PFSK-1 (cell line): ENCODE measurements around the gene MAN2B1.

ENCODE experiments used
- FOXP2 ChIP-seq: optimal IDR thresholded peaks from 2 replicates; pipeline ENCODE3; 2011; ENCODE audit warnings: borderline replicate concordance, control low read depth, inconsistent platforms; ENCODE audit not compliant: insufficient read depth; ENCODE audit errors: extremely low read length, extremely low read depth
- POLR2AphosphoS5 ChIP-seq: IDR thresholded peaks from 2 replicates; pipeline ENCODE4 v1.6.1; 2012; ENCODE audit warnings: low read depth, mild to moderate bottlenecking, control low read depth, low read length, moderate library complexity
- SIN3A ChIP-seq: IDR thresholded peaks from 2 replicates; pipeline ENCODE4 v1.6.1; 2012; ENCODE audit warnings: mild to moderate bottlenecking, low read length, moderate library complexity, borderline replicate concordance; ENCODE audit not compliant: insufficient read depth
- TAF1 ChIP-seq: IDR thresholded peaks from 2 replicates; pipeline ENCODE4 v1.6.1; 2012; ENCODE audit warnings: low read length, control low read depth, borderline replicate concordance; ENCODE audit not compliant: insufficient read depth
- TF ChIP-seq, protein P1 (sequence below), 2 experiments: IDR thresholded peaks; 2 replicates each; pipeline versions ENCODE4 v1.6.1 to v1.8.0; 2011 to 2012; ENCODE audit warnings: low read depth in 2 of 2, low read length in 2 of 2, control low read depth in 1 of 2, inconsistent platforms in 1 of 2, mild to moderate bottlenecking in 1 of 2, moderate library complexity in 1 of 2; ENCODE audit not compliant: insufficient read depth in 1 of 2

Gene MAN2B1

DNA sequence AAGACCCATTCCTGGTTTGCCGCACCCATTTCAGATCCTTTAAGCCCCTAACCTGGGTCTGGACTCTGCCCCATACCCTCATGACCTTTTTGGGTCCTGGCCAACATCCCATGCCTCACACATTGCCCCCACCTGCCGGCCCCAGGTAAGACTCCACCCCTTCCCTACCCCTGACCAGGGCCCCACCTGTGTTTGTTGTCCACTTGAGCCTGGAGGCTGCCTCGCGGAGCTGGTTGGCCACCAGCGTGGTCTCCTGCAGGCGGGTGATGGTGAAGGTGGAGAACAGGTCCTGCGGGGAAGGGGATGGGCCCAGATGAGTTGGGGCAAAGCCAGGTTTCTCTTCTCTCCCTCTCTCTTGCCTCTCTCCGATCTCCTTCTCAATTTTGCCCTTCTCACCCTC, 19.5 kb downstream of the MAN2B1 start:
- TF ChIP-seq, protein P1, sequence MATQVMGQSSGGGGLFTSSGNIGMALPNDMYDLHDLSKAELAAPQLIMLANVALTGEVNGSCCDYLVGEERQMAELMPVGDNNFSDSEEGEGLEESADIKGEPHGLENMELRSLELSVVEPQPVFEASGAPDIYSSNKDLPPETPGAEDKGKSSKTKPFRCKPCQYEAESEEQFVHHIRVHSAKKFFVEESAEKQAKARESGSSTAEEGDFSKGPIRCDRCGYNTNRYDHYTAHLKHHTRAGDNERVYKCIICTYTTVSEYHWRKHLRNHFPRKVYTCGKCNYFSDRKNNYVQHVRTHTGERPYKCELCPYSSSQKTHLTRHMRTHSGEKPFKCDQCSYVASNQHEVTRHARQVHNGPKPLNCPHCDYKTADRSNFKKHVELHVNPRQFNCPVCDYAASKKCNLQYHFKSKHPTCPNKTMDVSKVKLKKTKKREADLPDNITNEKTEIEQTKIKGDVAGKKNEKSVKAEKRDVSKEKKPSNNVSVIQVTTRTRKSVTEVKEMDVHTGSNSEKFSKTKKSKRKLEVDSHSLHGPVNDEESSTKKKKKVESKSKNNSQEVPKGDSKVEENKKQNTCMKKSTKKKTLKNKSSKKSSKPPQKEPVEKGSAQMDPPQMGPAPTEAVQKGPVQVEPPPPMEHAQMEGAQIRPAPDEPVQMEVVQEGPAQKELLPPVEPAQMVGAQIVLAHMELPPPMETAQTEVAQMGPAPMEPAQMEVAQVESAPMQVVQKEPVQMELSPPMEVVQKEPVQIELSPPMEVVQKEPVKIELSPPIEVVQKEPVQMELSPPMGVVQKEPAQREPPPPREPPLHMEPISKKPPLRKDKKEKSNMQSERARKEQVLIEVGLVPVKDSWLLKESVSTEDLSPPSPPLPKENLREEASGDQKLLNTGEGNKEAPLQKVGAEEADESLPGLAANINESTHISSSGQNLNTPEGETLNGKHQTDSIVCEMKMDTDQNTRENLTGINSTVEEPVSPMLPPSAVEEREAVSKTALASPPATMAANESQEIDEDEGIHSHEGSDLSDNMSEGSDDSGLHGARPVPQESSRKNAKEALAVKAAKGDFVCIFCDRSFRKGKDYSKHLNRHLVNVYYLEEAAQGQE (IDR thresholded peaks at IDR 0.05; ENCODE audit: insufficient read depth in 1 of 2, low read depth in 2 of 2, low read length in 2 of 2), result no peak
- TF ChIP-seq POLR2AphosphoS5 (no peak), TAF1 (no peak), SIN3A (no peak), FOXP2 (no peak)

DNA sequence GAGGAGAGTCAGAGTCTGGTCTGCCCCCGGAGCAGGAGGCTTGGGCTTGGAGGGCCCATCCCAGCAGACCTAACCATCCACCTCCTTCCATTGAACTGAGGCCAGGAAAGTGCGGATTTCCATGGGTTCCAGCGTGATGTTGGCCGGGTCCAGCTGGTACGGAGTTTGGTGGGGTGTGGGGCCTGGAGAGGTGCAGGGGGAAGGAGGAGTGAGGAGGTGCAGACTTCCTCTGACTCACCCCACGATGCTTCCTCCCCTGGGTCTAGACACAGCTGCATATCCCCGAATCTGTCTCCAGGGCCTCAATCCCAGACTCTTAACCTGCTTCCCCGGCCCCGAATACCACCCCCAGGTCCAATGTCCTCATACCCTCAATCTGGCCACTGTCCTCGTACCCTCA, 20.0 kb downstream of the MAN2B1 start:
- TF ChIP-seq POLR2AphosphoS5 (no peak), SIN3A (no peak), FOXP2 (no peak), TAF1 (no peak)
- TF ChIP-seq, protein P1 (IDR thresholded peaks at IDR 0.05; ENCODE audit: insufficient read depth in 1 of 2, low read depth in 2 of 2, low read length in 2 of 2), result no peak

DNA sequence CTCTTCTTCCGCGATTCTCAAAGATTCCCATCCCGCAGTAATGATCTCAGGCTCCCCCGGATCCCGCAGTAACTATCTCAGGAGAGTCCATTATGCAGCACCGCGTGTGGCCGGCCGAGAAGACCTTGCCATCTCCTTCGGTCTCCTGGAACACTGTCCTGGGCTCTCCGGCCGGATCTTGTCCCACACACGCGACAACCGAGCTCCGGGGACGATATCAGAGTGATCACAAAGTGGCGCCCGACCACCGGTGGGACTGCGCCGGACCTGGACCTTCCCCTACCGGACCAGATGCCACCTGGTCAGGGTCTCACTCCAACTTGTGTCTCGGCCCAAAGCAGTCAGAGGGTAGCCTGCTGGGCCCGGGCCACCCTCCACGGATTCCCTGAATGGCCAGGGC, 24.0 kb downstream of the MAN2B1 start:
- TF ChIP-seq POLR2AphosphoS5, result no peak
- TF ChIP-seq SIN3A, result no peak
- no peak for TF ChIP-seq TAF1
- TF ChIP-seq FOXP2, result no peak
- TF ChIP-seq, protein P1 (IDR thresholded peaks at IDR 0.05; ENCODE audit: insufficient read depth in 1 of 2, low read depth in 2 of 2, low read length in 2 of 2), result no peak

DNA sequence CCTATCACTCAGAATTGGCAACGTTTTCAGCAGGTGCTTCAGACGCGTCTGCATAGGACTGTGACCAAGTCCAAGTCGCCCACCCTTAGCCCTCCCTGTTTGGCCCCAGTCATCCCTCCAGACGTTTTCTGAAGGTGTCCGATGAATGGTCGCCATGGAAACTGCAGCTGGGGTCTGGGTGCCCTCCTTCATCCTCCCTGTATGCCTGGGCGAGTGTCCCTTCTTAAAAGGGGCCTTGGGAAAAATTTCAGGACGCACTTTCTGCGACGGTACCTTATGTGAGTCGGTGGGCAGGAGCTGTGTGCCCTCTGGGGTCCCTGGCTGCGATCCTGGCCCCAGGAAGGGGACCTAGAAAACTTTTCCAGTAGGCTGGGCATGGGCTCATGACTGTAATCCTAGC, 25.1 kb downstream of the MAN2B1 start:
- TF ChIP-seq TAF1, result no peak
- TF ChIP-seq POLR2AphosphoS5, result no peak
- no peak for TF ChIP-seq FOXP2
- no peak for TF ChIP-seq SIN3A
- TF ChIP-seq, protein P1 (IDR thresholded peaks at IDR 0.05; ENCODE audit: insufficient read depth in 1 of 2, low read depth in 2 of 2, low read length in 2 of 2), result no peak

DNA sequence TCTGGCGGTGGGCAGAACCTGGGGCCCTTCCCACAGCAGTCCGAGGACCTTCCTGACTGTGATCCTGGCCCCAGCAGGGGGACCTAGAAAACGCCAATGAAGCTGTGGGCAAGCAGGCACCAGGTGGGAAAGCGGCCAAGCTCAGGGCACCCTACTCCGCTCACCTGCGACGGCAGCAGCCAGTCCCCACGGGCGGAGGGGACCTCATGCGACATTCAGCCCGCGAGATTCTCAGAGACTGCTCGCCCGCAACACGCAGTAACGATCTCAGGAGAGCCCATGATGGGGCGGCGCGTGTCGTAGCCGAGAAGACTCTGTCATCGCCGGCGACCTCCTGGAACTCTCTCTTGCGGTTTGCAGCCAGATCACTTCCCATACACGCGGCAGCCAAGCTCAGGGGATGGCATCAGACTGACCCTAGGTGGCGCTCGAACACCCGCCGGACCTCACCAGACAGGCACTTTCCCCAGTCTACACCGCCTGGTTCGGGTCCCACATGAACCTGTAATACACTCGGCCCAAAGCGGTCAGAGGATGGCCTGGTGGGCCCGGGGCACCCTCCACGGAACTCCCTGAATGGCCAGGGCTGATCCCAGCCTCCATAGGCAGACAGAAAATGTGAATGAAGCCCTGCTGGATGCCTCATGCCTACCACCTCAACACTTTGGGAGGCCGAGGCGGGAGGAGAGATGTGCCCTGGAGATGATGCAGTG, 26.5 kb downstream of the MAN2B1 start:
- TF ChIP-seq POLR2AphosphoS5, result no peak
- TF ChIP-seq, protein P1 (IDR thresholded peaks at IDR 0.05; ENCODE audit: insufficient read depth in 1 of 2, low read depth in 2 of 2, low read length in 2 of 2), result no peak
- TF ChIP-seq FOXP2, result no peak
- TF ChIP-seq SIN3A, result no peak
- TF ChIP-seq TAF1, result no peak
